Adrenal gland (tissue), 5 donors: ENCODE data around the gene AGBL2.

Experiments used
- POLR2A ChIP-seq, 2 donors: fragments of 450-650 bp; IDR thresholded peaks; one replicate each; pipeline ENCODE4 v1.6.1; 2017; ENCODE audit warnings: antibody characterized with exemption in 2 of 2, mild to moderate bottlenecking in 2 of 2, moderate library complexity in 1 of 2
- TF ChIP-seq, protein P1 (sequence below), 6 experiments: fragments of 450-650 bp in 4 of 6; fragments of 200-600 bp in 2 of 6; sonication (generic) in 1 of 6; IDR thresholded peaks; 1 replicate in 5 of 6; 2 replicates in 1 of 6; pipeline versions ENCODE4 v1.5.1 to v1.8.0; 2016 to 2021; ENCODE audit warnings: antibody characterized with exemption in 6 of 6, mild to moderate bottlenecking in 2 of 6, moderate library complexity in 1 of 6
- donor health status: DM: no; HTN: no; CAD: no.

DNA sequence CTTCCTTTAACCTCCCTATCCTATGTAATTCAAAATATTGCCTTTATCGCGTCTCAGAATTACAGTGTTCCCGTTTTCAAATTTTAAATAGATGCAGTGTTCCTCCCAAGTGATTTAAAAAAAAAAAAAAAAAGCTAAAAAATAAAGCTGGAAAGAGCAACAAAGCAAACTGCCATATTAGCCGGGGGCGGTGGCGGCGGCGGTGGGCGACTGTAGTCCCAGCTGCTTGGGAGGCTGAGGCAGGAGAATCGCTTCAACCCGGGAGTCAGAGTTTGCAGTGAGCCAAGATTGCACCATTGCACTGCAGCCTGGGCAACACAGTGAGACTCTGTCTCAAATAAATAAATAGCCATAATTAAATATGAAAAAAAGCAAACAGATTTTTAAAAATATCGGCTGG is 5.5 kb upstream of the AGBL2 start:
- no peak for TF ChIP-seq POLR2A (IDR thresholded peaks at IDR 0.05)
- TF ChIP-seq, protein P1, sequence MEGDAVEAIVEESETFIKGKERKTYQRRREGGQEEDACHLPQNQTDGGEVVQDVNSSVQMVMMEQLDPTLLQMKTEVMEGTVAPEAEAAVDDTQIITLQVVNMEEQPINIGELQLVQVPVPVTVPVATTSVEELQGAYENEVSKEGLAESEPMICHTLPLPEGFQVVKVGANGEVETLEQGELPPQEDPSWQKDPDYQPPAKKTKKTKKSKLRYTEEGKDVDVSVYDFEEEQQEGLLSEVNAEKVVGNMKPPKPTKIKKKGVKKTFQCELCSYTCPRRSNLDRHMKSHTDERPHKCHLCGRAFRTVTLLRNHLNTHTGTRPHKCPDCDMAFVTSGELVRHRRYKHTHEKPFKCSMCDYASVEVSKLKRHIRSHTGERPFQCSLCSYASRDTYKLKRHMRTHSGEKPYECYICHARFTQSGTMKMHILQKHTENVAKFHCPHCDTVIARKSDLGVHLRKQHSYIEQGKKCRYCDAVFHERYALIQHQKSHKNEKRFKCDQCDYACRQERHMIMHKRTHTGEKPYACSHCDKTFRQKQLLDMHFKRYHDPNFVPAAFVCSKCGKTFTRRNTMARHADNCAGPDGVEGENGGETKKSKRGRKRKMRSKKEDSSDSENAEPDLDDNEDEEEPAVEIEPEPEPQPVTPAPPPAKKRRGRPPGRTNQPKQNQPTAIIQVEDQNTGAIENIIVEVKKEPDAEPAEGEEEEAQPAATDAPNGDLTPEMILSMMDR (IDR thresholded peaks at IDR 0.05), result no peak
